ENCODE measurements around the gene USO1. TPM values are rescaled to one million over a fixed set of nuclear protein-coding genes. Genes with fewer than 3 reads are reported as not detected.
"Not testable (repeated sequence)": the region's sequence is repeated elsewhere in the genome, so short reads cannot be mapped to it uniquely, and the experiment has no call there.

Gene USO1, protein sequence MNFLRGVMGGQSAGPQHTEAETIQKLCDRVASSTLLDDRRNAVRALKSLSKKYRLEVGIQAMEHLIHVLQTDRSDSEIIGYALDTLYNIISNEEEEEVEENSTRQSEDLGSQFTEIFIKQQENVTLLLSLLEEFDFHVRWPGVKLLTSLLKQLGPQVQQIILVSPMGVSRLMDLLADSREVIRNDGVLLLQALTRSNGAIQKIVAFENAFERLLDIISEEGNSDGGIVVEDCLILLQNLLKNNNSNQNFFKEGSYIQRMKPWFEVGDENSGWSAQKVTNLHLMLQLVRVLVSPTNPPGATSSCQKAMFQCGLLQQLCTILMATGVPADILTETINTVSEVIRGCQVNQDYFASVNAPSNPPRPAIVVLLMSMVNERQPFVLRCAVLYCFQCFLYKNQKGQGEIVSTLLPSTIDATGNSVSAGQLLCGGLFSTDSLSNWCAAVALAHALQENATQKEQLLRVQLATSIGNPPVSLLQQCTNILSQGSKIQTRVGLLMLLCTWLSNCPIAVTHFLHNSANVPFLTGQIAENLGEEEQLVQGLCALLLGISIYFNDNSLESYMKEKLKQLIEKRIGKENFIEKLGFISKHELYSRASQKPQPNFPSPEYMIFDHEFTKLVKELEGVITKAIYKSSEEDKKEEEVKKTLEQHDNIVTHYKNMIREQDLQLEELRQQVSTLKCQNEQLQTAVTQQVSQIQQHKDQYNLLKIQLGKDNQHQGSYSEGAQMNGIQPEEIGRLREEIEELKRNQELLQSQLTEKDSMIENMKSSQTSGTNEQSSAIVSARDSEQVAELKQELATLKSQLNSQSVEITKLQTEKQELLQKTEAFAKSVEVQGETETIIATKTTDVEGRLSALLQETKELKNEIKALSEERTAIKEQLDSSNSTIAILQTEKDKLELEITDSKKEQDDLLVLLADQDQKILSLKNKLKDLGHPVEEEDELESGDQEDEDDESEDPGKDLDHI
- polyA plus RNA-seq (ENCODE audit: low read depth in 6 of 6) = 10 to 100 TPM; 19.0 to 32.2 (median 28.1) TPM

- DNase-seq (peak; percentile 99), ATAC-seq (ENCODE audit: low read depth in 2 of 2) (peak; percentile 86 to 88)
- Mint-ChIP-seq H3K4me1 (peaks cover 34 to 65% (median 36%) of the 10 kb centered on the region in 3 donors), H3K27ac (peak within 1 kb of the TSS; percentile 97 to 99 (median 99)), H3K36me3 (no peaks in the 10 kb centered on the region), H3K9me3 (no peaks in the 10 kb centered on the region), H3K27me3 (no peaks in the 10 kb centered on the region), H3K4me3 (peak within 1 kb of the TSS; percentile 95 to 100 (median 99))
Measured at GRCh38 chr4:75724066-75724866, at the start of gene USO1. TSS of gene USO1 (plus strand) at chr4:75724577. CDS start at chr4:75724820, 243 bp downstream.

DNA sequence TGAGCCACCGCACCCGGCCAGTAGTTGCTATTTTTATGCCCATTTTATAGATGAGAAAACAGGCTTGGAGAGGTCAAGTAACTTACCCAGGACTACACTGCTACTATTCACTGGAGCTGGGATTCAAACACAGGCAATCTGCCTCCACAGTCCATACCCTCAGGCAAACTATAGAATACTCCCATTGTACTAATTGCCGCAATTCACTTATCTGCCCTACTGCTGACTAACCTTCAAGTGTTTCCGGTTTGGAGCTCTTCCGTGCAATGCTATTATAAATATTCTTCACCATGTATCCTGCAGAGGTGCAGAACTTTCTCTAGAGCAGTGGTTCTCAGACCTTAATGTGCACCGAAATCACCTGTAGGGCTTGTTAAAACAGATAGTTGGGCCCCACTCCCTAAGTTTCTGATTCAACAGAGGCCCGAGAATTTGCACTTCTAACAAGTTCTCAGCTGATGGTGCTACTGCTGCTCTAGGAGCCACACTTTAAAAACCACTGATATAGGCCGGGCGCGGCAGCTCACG is 49.3 kb upstream of the USO1 start:
- Mint-ChIP-seq H3K4me3 (peak overlapping the region in 2 of 8 donors; percentile 46 to 53), H3K9me3 (peaks cover 0 to 2% (median 0%) of the 10 kb centered on the region in 7 donors), H3K36me3 (peaks cover 0 to 6% of the 10 kb centered on the region in 2 donors), H3K27ac (peak overlapping the region in 2 of 6 donors; percentile 26 to 33), H3K27me3 (no peaks in the 10 kb centered on the region), H3K4me1 (peaks cover 20 to 38% (median 35%) of the 10 kb centered on the region in 3 donors)
- no peak for DNase-seq
- ATAC-seq (ENCODE audit: low read depth in 2 of 2) = no peak

DNA sequence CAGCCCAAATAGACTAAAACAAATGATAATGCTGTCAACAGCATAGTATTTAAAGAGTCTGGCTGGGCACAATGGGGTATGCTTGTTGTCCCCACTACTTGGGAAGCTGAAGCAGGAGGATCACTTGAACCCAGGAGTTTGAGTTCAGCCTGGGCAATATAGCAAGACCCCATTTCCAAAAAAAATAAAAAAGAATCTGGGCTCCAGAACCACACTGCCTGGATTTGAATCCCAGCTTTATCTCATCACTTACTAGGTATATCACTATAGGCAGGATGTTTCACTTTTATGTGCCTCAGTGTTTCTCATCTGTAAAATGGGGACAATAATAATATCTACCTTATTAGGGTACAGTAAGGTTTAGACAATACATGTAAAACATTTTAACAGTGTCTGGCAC is 45.9 kb upstream of the USO1 start:
- Mint-ChIP-seq H3K4me3 (no peak overlapping the region), H3K4me1 (peaks cover 9 to 16% (median 12%) of the 10 kb centered on the region in 3 donors), H3K27me3 (no peaks in the 10 kb centered on the region), H3K9me3 (no peaks in the 10 kb centered on the region), H3K27ac (peak overlapping the region in 1 of 6 donors; percentile 38), H3K36me3 (no peaks in the 10 kb centered on the region)
- no peak for DNase-seq
- ATAC-seq (ENCODE audit: low read depth in 2 of 2) = no peak

DNA sequence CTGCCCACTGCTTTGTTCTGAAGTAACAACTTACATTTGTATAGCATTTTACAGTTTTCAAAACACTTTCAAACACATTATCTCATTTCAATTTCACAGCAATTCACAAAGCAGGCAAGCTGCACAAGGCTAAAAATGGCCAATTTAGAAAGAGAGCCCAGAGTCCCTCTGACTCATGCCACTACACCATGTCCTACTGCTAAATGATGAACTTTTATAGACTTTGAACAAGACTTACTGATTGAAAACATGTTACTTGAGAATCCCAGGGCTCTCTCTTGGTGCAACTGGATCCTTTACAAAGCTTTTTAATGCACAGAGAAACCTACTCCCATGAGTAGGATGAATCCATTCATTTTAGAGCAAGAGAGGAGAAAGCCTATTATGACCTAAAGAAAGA is 45.4 kb upstream of the USO1 start:
- no peaks in the 10 kb centered on the region for H3K9me3 Mint-ChIP-seq
- H3K27ac Mint-ChIP-seq = no peak overlapping the region
- H3K36me3 Mint-ChIP-seq = no peaks in the 10 kb centered on the region
- no peak for ATAC-seq (ENCODE audit: low read depth in 2 of 2)
- no peaks in the 10 kb centered on the region for H3K27me3 Mint-ChIP-seq
- peaks cover 5 to 11% (median 7%) of the 10 kb centered on the region in 3 donors for H3K4me1 Mint-ChIP-seq
- no peak overlapping the region for H3K4me3 Mint-ChIP-seq
- no peak for DNase-seq

DNA sequence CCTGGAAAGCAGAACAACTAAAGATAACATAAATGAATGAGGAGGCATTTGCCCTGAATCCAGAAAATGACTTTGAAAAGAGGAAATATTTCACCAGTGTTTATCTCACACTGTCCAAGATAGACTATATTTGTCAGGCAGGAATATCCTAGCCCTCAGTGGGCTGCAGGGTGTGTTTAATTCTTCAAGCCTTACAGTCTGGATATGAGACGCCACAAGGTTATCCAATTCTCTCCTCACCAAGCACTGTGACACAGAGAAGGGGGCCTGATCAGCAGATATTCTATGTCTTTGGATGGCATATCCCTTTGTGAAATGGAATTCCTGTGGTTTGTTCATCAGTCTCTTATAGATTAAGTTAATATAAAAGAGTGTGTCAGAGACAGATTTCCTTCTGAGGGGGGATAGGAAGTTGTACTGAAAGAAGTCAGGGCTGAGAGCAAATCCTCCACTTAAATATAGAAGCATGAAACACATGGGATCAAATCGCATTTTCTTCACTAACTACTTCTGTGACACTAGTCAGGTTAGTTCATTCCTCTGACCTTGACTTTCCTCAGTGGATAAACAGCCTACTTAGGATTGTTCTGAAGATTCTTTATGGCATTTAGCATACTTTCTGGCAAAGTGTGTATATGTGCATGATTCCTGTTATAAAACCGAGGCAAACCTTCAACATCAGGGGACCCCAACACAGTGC is 44.4 kb upstream of the USO1 start:
- ATAC-seq (ENCODE audit: low read depth in 2 of 2) = no peak
- Mint-ChIP-seq H3K27ac (no peak overlapping the region), H3K27me3 (no peaks in the 10 kb centered on the region), H3K9me3 (no peaks in the 10 kb centered on the region), H3K4me1 (peaks cover 3 to 9% (median 6%) of the 10 kb centered on the region in 3 donors), H3K4me3 (no peak overlapping the region), H3K36me3 (no peaks in the 10 kb centered on the region)
- DNase-seq = no peak

DNA sequence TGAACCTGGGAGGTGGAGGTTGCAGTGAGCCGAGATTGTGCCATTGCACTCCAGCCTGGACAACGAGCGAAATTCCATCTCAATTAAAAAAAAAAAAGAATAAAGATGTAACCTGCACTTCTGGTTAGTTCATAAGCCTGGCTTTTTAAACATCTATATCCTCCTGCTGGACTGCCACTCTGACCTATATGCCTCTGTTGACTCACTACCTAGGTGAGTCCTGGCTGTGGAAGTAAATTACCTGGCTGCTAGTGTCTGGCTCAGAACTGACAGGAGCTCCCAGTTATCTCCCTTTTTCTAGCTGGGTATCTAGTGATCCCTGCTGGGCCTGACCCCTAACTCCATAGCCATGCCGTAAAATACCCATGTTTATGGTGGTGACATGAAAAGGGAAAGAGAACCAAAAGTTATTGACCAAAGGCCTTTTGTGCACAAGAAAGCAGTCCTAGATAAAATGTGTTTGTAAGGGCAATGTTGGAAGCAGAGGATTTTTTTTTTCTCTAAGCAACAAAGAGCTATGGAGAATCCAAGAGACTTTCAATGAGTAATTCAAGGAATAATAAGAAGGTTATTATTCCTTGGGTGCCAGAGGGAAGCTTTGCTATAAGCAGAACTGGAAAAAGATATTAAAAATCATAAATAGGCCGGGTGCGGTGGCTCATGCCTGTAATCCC is 40.8 kb upstream of the USO1 start:
- DNase-seq = no peak
- no peak for ATAC-seq (ENCODE audit: low read depth in 2 of 2)
- Mint-ChIP-seq H3K9me3 (peaks cover 0 to 8% (median 3%) of the 10 kb centered on the region in 7 donors), H3K27ac (peak overlapping the region in 1 of 6 donors; percentile 59), H3K36me3 (no peaks in the 10 kb centered on the region), H3K4me1 (peaks cover 3 to 9% (median 6%) of the 10 kb centered on the region in 3 donors), H3K27me3 (no peaks in the 10 kb centered on the region), H3K4me3 (peak overlapping the region in 1 of 8 donors; percentile 51)

- DNase-seq = no peak
- Mint-ChIP-seq H3K4me1 (peaks cover 3 to 9% (median 6%) of the 10 kb centered on the region in 3 donors), H3K27me3 (no peaks in the 10 kb centered on the region), H3K27ac (no peak overlapping the region), H3K4me3 (no peak overlapping the region), H3K9me3 (peaks cover 0 to 8% (median 3%) of the 10 kb centered on the region in 7 donors), H3K36me3 (no peaks in the 10 kb centered on the region)
- ATAC-seq (ENCODE audit: low read depth in 2 of 2) = no peak
Measured at GRCh38 chr4:75685546-75686189, 38.7 kb upstream of the USO1 start.

DNA sequence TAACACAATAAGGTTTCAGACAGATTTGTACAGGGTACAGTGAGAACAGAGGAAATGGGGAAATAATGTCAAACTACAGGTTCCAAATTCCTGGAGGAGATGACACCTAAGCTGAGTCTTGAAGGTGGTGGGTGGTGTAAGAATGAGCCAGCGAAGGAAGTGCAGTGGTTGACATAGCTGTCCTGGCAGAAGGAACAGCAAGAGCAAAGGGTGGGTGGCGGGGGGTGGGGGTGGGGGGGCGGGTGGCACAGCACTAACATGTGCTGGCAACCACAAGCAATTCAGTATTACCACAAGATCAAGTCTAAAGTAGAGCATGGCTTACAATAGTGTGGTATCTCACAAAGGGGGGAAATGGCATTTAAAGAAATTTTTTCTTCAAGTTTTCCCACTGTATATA is 38.0 kb upstream of the USO1 start:
- ATAC-seq (ENCODE audit: low read depth in 2 of 2) (no peak), DNase-seq (no peak)
- no peaks in the 10 kb centered on the region for H3K36me3 Mint-ChIP-seq
- peaks cover 0 to 8% (median 3%) of the 10 kb centered on the region in 7 donors for H3K9me3 Mint-ChIP-seq
- H3K27me3 Mint-ChIP-seq = no peaks in the 10 kb centered on the region
- no peak overlapping the region for H3K4me3 Mint-ChIP-seq
- H3K4me1 Mint-ChIP-seq = peaks cover 3 to 9% (median 6%) of the 10 kb centered on the region in 3 donors
- H3K27ac Mint-ChIP-seq = no peak overlapping the region

DNA sequence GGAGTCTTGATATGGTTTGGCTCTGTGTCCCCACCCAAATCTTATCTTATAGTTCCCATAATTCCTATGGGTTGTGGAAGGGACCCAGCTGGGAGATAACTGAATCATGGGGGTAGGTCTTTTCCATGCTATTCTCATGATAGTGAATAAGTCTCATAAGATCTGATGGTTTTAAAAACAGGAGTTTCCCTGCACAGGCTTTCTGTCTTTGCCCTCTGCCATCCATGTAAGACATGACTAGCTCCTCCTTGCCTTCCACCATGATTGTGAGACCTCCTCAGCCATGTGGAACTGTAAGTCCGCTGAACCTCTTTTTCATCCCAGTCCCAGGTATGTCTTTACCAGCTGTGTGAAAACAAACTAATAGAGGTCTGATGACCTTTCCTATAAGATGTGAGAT is 37.3 kb upstream of the USO1 start:
- not testable (repeated sequence) for ATAC-seq (ENCODE audit: low read depth in 2 of 2); H3K36me3 Mint-ChIP-seq; H3K9me3 Mint-ChIP-seq; DNase-seq; H3K27ac Mint-ChIP-seq; H3K4me3 Mint-ChIP-seq; H3K4me1 Mint-ChIP-seq; H3K27me3 Mint-ChIP-seq

DNA sequence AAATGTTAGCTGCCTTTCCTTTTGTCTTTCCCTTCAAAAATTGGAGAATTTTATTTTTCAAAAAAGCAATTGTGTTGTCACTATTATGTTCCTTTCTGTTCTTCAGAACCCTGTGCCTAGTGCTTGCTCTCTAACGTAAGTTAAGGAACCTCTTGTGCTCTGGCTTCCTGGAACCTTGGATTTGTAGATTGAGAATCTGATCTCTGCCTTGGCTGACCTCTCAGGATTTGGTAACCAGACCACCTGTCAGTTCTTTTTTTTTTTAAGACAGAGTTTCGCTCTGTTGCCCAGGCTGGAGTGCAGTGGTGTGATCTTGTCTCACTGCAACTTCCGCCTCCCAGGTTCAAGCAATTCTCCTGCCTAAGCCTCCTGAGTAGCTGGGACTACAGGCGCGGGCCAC is 32.3 kb upstream of the USO1 start:
- peaks cover 4 to 22% (median 13%) of the 10 kb centered on the region in 3 donors for H3K4me1 Mint-ChIP-seq
- not testable (repeated sequence) for DNase-seq; H3K4me3 Mint-ChIP-seq; H3K27me3 Mint-ChIP-seq; H3K36me3 Mint-ChIP-seq; H3K9me3 Mint-ChIP-seq; ATAC-seq (ENCODE audit: low read depth in 2 of 2); H3K27ac Mint-ChIP-seq

DNA sequence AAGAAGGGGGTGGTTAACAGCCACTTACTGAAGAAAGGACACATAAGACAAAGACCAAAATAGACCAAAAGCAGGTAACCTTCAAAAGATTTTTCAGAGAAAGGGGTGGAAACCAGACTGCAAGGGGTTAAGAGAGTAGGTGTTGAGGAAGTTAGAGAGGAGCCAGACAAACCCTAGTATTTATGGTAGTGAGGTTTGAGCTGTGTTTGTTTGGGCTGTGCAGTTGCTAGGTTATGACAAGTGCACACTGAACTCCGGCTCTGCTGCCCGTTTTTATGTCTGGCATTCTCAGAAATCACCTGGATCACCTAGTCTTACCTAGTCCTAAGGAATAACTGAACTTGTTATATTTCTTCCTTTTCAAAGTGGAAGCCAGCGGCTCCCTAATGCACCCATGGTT is 28.3 kb upstream of the USO1 start:
- DNase-seq (peak; percentile 23), ATAC-seq (ENCODE audit: low read depth in 2 of 2) (peak; percentile 34 to 55)
- no peaks in the 10 kb centered on the region for H3K36me3 Mint-ChIP-seq
- H3K27ac Mint-ChIP-seq = peak overlapping the region; percentile 69 to 97 (median 92)
- H3K4me1 Mint-ChIP-seq = peaks cover 21 to 43% (median 32%) of the 10 kb centered on the region in 3 donors
- H3K4me3 Mint-ChIP-seq = no peak overlapping the region
- no peaks in the 10 kb centered on the region for H3K9me3 Mint-ChIP-seq
- no peaks in the 10 kb centered on the region for H3K27me3 Mint-ChIP-seq
